ENCODE results near the gene CISD3.

GRCh38 chr17:38710985-38711384 lies 19.2 kb upstream of the CISD3 start:
- TF ChIP-seq TAF1 (conservative IDR thresholded peaks at IDR 0.05) (no peak), YY1 (IDR thresholded peaks at IDR 0.05) (no peak), ZBTB33 (IDR thresholded peaks at IDR 0.05) (no peak), CTCF (IDR thresholded peaks at IDR 0.05; ENCODE audit: low read depth, low read length, missing input control) (no peak), REST (IDR thresholded peaks at IDR 0.05) (no peak), RAD21 (IDR thresholded peaks at IDR 0.05) (no peak), SP1 (IDR thresholded peaks at IDR 0.05) (no peak), JUND (IDR thresholded peaks at IDR 0.05) (no peak), RXRA (IDR thresholded peaks at IDR 0.05) (no peak), MAX (IDR thresholded peaks at IDR 0.05) (no peak), GABPA (IDR thresholded peaks at IDR 0.05 in 1 of 2, conservative IDR thresholded peaks at IDR 0.05 in 1 of 2) (no peak), EGR1 (IDR thresholded peaks at IDR 0.05; ENCODE audit: low read depth in 2 of 2) (no peak)

Data from liver (tissue), 3 donors.